ENCODE results near the gene GALNT10. TPM values are rescaled to one million over a fixed set of nuclear protein-coding genes. Genes with fewer than 3 reads are reported as not detected.

Gene GALNT10
- total RNA-seq, 1 donor from 2014 or later: 10.2 TPM

- Mint-ChIP-seq H3K4me1 (peaks cover 66% of the 10 kb centered on the region), H3K27me3 (ENCODE audit: insufficient read depth, low read depth) (no peaks in the 10 kb centered on the region), H3K36me3 (no peaks in the 10 kb centered on the region), H3K9me3 (no peaks in the 10 kb centered on the region), H3K4me3 (no peak overlapping the region), H3K27ac (no peak overlapping the region)
- Histone ChIP-seq H3K36me3 (no peaks in the 10 kb centered on the region), H3K4me2 (no peak overlapping the region), H4K20me1 (ENCODE audit: low read depth) (peaks cover 4% of the 10 kb centered on the region), H3K27me3 (no peaks in the 10 kb centered on the region), H2AFZ (replicated peaks) (no peak overlapping the region), H3K27ac (no peak overlapping the region), H3K4me3 (no peak overlapping the region), H3F3A (ENCODE audit: low read depth) (no peaks in the 10 kb centered on the region), H3K79me2 (ENCODE audit: low read depth) (no peaks in the 10 kb centered on the region), H3K4me1 (peaks cover 25% of the 10 kb centered on the region), H3K9ac (no peak overlapping the region), H3K9me3 (ENCODE audit: low read depth) (no peaks in the 10 kb centered on the region)
- DNase-seq (ENCODE audit: low spot score): no peak
- TF ChIP-seq CTCF (IDR thresholded peaks at IDR 0.05): no peak
- no peak for TF ChIP-seq EZH2phosphoT487 (IDR thresholded peaks at IDR 0.05)
- TF ChIP-seq EZH2 (IDR thresholded peaks at IDR 0.05): no peak
Measured at GRCh38 chr5:154236536-154237375, 46.2 kb downstream of the GALNT10 start.

GRCh38 chr5:154237376-154237743 is 46.8 kb downstream of the GALNT10 start:
- TF ChIP-seq EZH2phosphoT487 (IDR thresholded peaks at IDR 0.05): no peak
- TF ChIP-seq EZH2 (IDR thresholded peaks at IDR 0.05): no peak
- TF ChIP-seq CTCF (IDR thresholded peaks at IDR 0.05): no peak
- no peak for DNase-seq (ENCODE audit: low spot score)
- no peak overlapping the region for H3K4me3 ChIP-seq
- peaks cover 72% of the 10 kb centered on the region for H3K4me1 Mint-ChIP-seq
- no peaks in the 10 kb centered on the region for H3K27me3 Mint-ChIP-seq (ENCODE audit: insufficient read depth, low read depth)
- H3K79me2 ChIP-seq (ENCODE audit: low read depth): no peaks in the 10 kb centered on the region
- no peaks in the 10 kb centered on the region for H3K36me3 Mint-ChIP-seq
- no peak overlapping the region for H3K27ac ChIP-seq
- H4K20me1 ChIP-seq (ENCODE audit: low read depth): peaks cover 4% of the 10 kb centered on the region
- H3K36me3 ChIP-seq: no peaks in the 10 kb centered on the region
- H3K9me3 ChIP-seq (ENCODE audit: low read depth): no peaks in the 10 kb centered on the region
- no peak overlapping the region for H3K4me3 Mint-ChIP-seq
- H3K27me3 ChIP-seq: no peaks in the 10 kb centered on the region
- peaks cover 31% of the 10 kb centered on the region for H3K4me1 ChIP-seq
- no peak overlapping the region for H2AFZ ChIP-seq (replicated peaks)
- H3K9me3 Mint-ChIP-seq: no peaks in the 10 kb centered on the region
- H3K9ac ChIP-seq: no peak overlapping the region
- no peak overlapping the region for H3K27ac Mint-ChIP-seq
- H3K4me2 ChIP-seq: no peak overlapping the region
- H3F3A ChIP-seq (ENCODE audit: low read depth): peaks cover 4% of the 10 kb centered on the region

- Histone ChIP-seq H3K27ac (no peak overlapping the region), H3F3A (ENCODE audit: low read depth) (peaks cover 10% of the 10 kb centered on the region), H3K4me1 (peaks cover 37% of the 10 kb centered on the region), H4K20me1 (ENCODE audit: low read depth) (peaks cover 4% of the 10 kb centered on the region), H3K4me2 (no peak overlapping the region), H3K9ac (no peak overlapping the region), H3K9me3 (ENCODE audit: low read depth) (no peaks in the 10 kb centered on the region), H3K27me3 (no peaks in the 10 kb centered on the region), H3K36me3 (no peaks in the 10 kb centered on the region), H3K79me2 (ENCODE audit: low read depth) (no peaks in the 10 kb centered on the region), H3K4me3 (no peak overlapping the region), H2AFZ (replicated peaks) (no peak overlapping the region)
- TF ChIP-seq CTCF (IDR thresholded peaks at IDR 0.05) (no peak), EZH2 (IDR thresholded peaks at IDR 0.05) (no peak), EZH2phosphoT487 (IDR thresholded peaks at IDR 0.05) (no peak)
- no peaks in the 10 kb centered on the region for H3K27me3 Mint-ChIP-seq (ENCODE audit: insufficient read depth, low read depth)
- DNase-seq (ENCODE audit: low spot score): no peak
- H3K36me3 Mint-ChIP-seq: no peaks in the 10 kb centered on the region
- H3K4me1 Mint-ChIP-seq: peaks cover 76% of the 10 kb centered on the region
- H3K4me3 Mint-ChIP-seq: no peak overlapping the region
- H3K27ac Mint-ChIP-seq: no peak overlapping the region
- H3K9me3 Mint-ChIP-seq: no peaks in the 10 kb centered on the region
Measured at GRCh38 chr5:154237946-154238345, 47.4 kb downstream of the GALNT10 start.
